Hepatocyte (in vitro differentiated cells): Measurements from ENCODE around the gene PRND. TPM values are rescaled to one million over a fixed set of nuclear protein-coding genes. Genes with fewer than 3 reads are reported as not detected.

Experiments used
- DNase-seq: peaks from one replicate; pipeline ENCODE4 v3.0.0-alpha.2; 2016; ENCODE audit warnings: low spot score
- H2AFZ ChIP-seq: fragments of 200-600 bp; sonication (generic); 2 replicates; pipeline ENCODE4 v1.6.0; 2016; ENCODE audit warnings: antibody characterized with exemption, mild to moderate bottlenecking
- H3K27ac ChIP-seq: fragments of 200-600 bp; sonication (generic); 2 replicates; pipeline ENCODE4 v1.5.1; 2016; ENCODE audit warnings: mild to moderate bottlenecking
- H3K27me3 ChIP-seq: fragments of 200-600 bp; sonication (generic); 2 replicates; pipeline ENCODE4 v1.6.1; 2016
- H3K36me3 ChIP-seq: fragments of 200-600 bp; sonication (generic); replicated peaks from 2 replicates; pipeline ENCODE4 v1.5.1; 2016; ENCODE audit warnings: low read depth; ENCODE audit not compliant: insufficient read depth
- H3K4me1 ChIP-seq: fragments of 200-600 bp; sonication (generic); 2 replicates; pipeline ENCODE4 v1.5.1; 2016; ENCODE audit warnings: mild to moderate bottlenecking, moderate library complexity; ENCODE audit not compliant: insufficient read depth
- H3K4me2 ChIP-seq: fragments of 200-600 bp; sonication (generic); 2 replicates; pipeline ENCODE4 v1.6.0; 2016
- H3K4me3 ChIP-seq: fragments of 200-600 bp; sonication (generic); 2 replicates; pipeline ENCODE4 v1.5.1; 2016; ENCODE audit warnings: mild to moderate bottlenecking
- H3K79me2 ChIP-seq: fragments of 200-600 bp; sonication (generic); 2 replicates; pipeline ENCODE4 v1.6.0; 2017; ENCODE audit warnings: mild to moderate bottlenecking
- H3K9me2 ChIP-seq: fragments of 200-600 bp; sonication (generic); replicated peaks from 2 replicates; pipeline ENCODE4 v1.6.0; 2017; ENCODE audit warnings: mild to moderate bottlenecking; ENCODE audit not compliant: insufficient read depth
- H3K9me3 ChIP-seq: fragments of 200-600 bp; sonication (generic); 2 replicates; pipeline ENCODE4 v1.5.1; 2016; ENCODE audit warnings: low read depth, mild to moderate bottlenecking
- H4K20me1 ChIP-seq: fragments of 200-600 bp; sonication (generic); 2 replicates; pipeline ENCODE4 v1.6.0; 2016; ENCODE audit warnings: mild to moderate bottlenecking; ENCODE audit not compliant: insufficient read depth, poor library complexity, severe bottlenecking
- EZH2 ChIP-seq: fragments of 200-600 bp; sonication (generic); IDR thresholded peaks from 2 replicates; pipeline ENCODE4 v1.6.1; 2016; ENCODE audit warnings: antibody characterized with exemption, mild to moderate bottlenecking, borderline replicate concordance
- EZH2phosphoT487 ChIP-seq: fragments of 200-600 bp; sonication (generic); IDR thresholded peaks from one replicate; pipeline ENCODE4 v1.6.1; 2018; ENCODE audit warnings: antibody characterized with exemption, mild to moderate bottlenecking, low read depth, moderate library complexity; ENCODE audit not compliant: unreplicated experiment, severe bottlenecking
- WGBS: methylation state at CpG from one replicate; pipeline ENCODE4 v1.1.6; 2016; ENCODE audit warnings: low lambda C conversion rate; ENCODE audit errors: missing lambda C conversion rate; 5-methylcytosine and 5-hydroxymethylcytosine counted together
- polyA plus RNA-seq: library from polyadenylated mRNA; unstranded; fragments of >200 nt; fragmentation: Nextera tagmentation; extraction: Ambion mirVana; gene quantifications from 2 replicates; pipeline ENCODE4 v1.2.1, GENCODE V29; 2016
- total RNA-seq: library from RNA; depleted of rRNA; stranded (reverse); fragments of >200 nt; gene quantifications from 2 replicates; pipeline ENCODE4 v1.2.3, GENCODE V29; 2014
- TF ChIP-seq, protein P1 (sequence below): fragments of 200-600 bp; sonication (generic); IDR thresholded peaks from 2 replicates; pipeline ENCODE4 v1.5.1; 2016; ENCODE audit warnings: antibody characterized with exemption, mild to moderate bottlenecking; ENCODE audit not compliant: poor library complexity

PRND gene
- total and polyA plus RNA-seq, 2 experiments from 2014 or later: 0.34 to 0.70 TPM

GRCh38 chr20:4763723-4764510, 42.2 kb downstream of the PRND start:
- Histone ChIP-seq H3K9me2 (no peaks in the 10 kb centered on the region), H3K27ac (no peak overlapping the region), H3K27me3 (peaks cover 14% of the 10 kb centered on the region), H3K4me2 (no peak overlapping the region), H4K20me1 (no peaks in the 10 kb centered on the region), H2AFZ (no peak overlapping the region), H3K9me3 (no peaks in the 10 kb centered on the region), H3K4me3 (no peak overlapping the region), H3K79me2 (no peaks in the 10 kb centered on the region), H3K36me3 (no peaks in the 10 kb centered on the region), H3K4me1 (no peaks in the 10 kb centered on the region)
- TF ChIP-seq, protein P1, sequence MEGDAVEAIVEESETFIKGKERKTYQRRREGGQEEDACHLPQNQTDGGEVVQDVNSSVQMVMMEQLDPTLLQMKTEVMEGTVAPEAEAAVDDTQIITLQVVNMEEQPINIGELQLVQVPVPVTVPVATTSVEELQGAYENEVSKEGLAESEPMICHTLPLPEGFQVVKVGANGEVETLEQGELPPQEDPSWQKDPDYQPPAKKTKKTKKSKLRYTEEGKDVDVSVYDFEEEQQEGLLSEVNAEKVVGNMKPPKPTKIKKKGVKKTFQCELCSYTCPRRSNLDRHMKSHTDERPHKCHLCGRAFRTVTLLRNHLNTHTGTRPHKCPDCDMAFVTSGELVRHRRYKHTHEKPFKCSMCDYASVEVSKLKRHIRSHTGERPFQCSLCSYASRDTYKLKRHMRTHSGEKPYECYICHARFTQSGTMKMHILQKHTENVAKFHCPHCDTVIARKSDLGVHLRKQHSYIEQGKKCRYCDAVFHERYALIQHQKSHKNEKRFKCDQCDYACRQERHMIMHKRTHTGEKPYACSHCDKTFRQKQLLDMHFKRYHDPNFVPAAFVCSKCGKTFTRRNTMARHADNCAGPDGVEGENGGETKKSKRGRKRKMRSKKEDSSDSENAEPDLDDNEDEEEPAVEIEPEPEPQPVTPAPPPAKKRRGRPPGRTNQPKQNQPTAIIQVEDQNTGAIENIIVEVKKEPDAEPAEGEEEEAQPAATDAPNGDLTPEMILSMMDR: no peak
- TF ChIP-seq EZH2 (no peak), EZH2phosphoT487 (no peak)
- DNase-seq: no peak
- 89% methylated on average over 3 of the region's 3 CpGs for WGBS

- Histone ChIP-seq H3K27me3 (peaks cover 14% of the 10 kb centered on the region), H3K36me3 (no peaks in the 10 kb centered on the region), H4K20me1 (no peaks in the 10 kb centered on the region), H3K4me3 (no peak overlapping the region), H3K9me3 (no peaks in the 10 kb centered on the region), H3K79me2 (no peaks in the 10 kb centered on the region), H3K9me2 (no peaks in the 10 kb centered on the region), H3K4me1 (no peaks in the 10 kb centered on the region), H3K4me2 (no peak overlapping the region), H3K27ac (no peak overlapping the region), H2AFZ (no peak overlapping the region)
- TF ChIP-seq, protein P1: no peak
- TF ChIP-seq EZH2phosphoT487: no peak
- no peak for TF ChIP-seq EZH2
- no peak for DNase-seq
- 0% methylated on average over 1 of the region's 1 CpG for WGBS
Observed at GRCh38 chr20:4764805-4765204, 43.1 kb downstream of the PRND start.

- Histone ChIP-seq H2AFZ (no peak overlapping the region), H3K27me3 (peaks cover 14% of the 10 kb centered on the region), H3K4me1 (no peaks in the 10 kb centered on the region), H3K79me2 (no peaks in the 10 kb centered on the region), H4K20me1 (no peaks in the 10 kb centered on the region), H3K4me2 (no peak overlapping the region), H3K4me3 (no peak overlapping the region), H3K9me2 (no peaks in the 10 kb centered on the region), H3K9me3 (no peaks in the 10 kb centered on the region), H3K36me3 (no peaks in the 10 kb centered on the region), H3K27ac (no peak overlapping the region)
- WGBS: 94% methylated on average over 3 of the region's 3 CpGs
- no peak for DNase-seq
- TF ChIP-seq EZH2 (no peak), EZH2phosphoT487 (no peak)
- TF ChIP-seq, protein P1: no peak
Observed at GRCh38 chr20:4765681-4766080, 44.0 kb downstream of the PRND start.
